HG03039 (cell line): ENCODE data around the gene PDLIM1.

ENCODE experiments used
- ATAC-seq: cut with Tn5 transposase; IDR thresholded peaks from one replicate; pipeline ENCODE4 v1.9.1; 2021; ENCODE audit warnings: mild to moderate bottlenecking, moderate library complexity; ENCODE audit not compliant: unreplicated experiment

The PDLIM1 gene

DNA sequence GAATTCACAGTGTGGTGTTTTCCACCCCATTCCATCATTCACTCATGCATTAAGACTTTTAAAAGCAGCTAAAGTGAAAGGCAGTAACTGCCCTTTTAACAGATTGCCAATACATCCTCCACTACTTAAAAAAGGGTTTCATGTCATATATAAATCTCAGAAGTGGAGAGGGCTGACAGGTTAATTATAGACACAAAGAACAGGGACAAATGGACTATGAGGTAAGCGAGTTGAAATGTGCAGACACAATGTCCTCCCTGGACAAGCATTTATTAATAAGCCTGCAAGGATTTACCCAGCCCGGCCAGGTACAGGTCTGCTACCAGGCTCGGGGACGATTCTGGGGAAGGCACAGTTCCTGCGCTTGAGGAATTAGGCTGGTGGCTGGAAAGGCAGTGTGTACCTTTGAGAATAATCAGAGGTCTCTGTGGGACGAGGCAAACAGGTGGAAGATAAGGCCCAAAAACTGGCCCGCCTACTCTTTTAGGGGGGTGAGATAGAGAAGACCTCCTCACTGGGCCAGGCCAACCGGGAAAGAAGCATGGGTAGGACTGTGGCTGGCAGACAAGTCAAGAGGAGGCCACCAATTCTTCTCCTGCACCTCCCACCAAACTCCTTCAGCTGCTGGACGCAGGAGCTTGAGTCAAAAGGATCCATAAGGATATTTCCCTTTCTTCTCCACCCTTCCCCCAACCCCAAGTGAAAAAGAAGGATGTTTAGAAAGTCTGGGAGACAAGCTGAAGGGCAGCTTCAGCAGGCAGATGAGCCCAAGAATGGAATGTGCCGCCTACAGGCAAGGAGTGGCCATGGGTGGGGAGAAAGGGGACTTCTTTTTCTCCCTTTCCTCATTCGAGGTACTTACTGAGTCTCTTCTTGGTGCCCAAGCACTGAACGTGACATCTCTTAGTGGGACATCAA, 1.5 kb downstream of the PDLIM1 start:
- no peak for ATAC-seq

DNA sequence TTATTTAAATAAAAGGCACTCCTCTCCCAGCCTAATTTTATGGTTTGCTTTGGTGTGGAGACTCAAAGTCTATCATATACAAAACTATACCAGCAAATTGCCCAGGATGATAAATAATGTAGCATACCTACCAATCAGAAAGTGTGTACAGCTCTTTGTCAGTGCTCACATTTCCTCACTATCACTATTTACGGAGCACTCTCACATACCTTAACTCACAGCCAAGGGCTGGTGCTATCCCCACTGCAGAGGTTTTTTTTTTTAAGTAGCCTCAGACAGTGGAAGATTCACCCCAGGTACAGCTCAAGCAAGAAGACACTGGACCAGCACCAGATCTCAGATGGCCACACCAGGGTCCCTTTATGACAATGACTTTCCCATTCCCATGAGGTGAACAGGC, 2.5 kb downstream of the PDLIM1 start:
- ATAC-seq: no peak

DNA sequence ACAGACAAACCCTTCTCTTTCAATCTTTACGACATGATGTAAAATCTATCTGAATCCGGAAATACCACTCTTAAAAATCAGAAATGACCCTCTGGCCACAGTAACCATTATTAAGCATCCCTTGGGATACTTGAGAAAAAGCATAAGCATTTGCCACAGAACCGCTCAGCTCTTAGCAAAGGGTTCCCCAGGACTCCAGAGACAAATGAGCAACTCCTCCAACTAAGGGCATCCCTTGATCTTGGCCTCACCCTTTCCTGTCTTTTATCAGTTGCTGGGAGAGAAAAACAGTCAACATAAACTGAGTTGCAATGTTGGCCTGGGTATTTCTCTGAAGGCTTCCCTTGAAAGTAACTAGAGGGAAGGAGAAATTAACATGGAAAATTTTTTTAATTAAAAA, 3.5 kb downstream of the PDLIM1 start:
- ATAC-seq: no peak

DNA sequence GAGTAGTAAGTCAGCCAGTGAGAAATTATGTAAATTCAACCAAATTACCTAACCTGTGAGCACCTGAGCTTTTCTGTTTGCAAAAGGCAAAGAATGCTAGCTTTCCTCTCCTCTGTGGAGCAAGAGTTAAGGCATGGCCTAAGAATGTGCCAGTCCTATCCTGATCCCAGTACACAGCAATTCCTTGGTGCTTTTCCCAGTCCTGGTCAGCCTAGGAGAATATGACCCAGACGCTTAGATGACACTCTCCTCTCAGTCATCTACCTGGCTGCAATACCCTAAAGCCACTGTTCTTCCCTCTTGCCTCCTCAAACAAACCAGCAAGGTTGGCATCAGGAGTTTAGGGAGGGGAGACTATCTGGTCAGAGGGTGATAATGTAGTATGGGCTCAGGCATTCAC, 4.1 kb downstream of the PDLIM1 start:
- no peak for ATAC-seq

DNA sequence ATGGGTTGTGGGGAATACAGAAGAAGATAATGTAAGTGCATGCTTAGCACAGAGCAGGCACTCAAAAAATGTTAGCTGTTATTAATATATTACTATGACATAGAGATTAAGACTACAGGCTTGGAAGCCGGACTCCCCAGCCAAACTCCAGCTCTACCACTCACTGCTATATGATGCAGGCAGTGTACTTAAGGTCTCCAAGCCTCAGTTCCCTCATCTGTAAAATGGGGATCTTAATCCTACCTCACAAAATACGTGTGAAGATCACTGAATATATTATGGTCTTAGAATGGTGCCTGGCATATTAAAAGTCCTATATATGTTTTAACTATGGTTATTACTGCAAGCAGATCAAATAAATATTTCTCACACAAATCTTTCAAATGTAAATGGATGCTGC, 5.2 kb downstream of the PDLIM1 start:
- ATAC-seq: no peak

DNA sequence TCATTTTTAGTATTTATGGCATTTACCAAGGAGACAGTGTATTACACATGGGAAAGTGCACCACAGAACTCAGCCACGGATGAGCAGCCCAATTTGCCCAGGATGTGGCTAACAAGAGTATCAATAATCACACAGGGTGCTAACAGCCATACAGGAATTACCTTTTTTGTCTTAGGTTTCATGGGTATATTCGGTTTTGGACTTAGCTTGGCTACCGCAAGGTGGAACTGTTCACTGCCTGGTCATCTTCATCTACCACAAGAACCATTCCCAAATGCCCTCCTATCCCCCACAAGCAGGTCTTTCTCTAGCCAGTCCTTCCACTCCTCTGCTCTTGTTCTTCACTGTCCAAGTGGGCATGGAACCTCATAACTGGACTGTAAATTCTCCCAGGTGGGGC, 6.0 kb downstream of the PDLIM1 start:
- no peak for ATAC-seq

DNA sequence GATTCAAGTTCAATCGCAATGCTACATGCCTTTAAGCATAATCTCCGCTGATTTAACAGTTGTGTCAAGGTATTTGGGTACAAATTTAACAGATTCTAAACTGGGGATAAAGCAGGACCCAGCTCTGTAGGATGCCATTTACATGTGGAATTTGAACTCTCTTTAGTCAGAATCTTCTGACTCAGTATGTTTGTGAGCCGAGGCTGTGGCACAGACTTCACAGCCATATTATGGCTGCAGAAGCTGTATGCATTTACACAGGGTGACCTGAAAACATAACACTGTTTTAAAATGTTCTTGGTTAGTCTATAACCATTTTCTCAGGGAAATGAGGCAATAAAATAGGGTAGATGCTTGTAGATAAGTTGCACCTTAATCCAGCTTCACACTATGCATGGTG, 8.7 kb downstream of the PDLIM1 start:
- no peak for ATAC-seq

DNA sequence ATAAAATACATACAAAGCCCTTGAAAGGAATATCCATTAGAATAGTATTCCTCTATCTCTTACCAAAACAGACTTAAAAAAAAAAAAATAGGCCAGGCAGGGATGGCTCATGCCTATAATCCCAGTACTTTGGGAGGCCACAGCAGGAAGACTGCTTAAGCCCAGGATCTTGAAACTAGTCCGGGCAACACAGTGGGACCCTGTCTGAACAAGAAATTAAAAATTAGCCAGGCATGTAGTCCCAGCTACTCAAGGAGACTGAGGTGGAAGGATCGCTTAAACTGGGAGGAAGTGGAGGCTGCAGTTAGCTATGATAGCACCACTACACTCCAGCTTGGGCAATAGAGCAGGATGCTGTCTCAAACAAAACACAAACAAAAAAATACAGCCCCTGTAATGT, 9.6 kb downstream of the PDLIM1 start:
- ATAC-seq: no peak

DNA sequence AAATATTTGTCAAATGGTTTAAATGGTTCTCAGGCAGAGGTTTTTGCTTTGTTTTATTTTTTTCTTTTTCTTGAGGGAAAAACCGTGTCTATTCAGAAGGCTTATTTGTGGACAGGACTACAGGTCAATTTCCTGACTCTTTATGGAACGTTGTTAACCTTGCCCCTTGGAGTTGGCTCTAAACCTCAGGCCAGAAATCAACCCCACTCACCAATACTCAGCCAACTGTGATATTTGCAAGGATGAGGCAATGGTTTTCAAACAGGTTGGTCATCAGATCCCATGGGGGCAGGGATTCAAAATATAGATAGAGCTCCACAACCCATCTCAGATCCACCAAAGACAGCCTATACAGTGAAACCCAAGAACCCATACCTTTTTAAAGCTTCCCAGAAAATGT, 10.2 kb downstream of the PDLIM1 start:
- no peak for ATAC-seq

DNA sequence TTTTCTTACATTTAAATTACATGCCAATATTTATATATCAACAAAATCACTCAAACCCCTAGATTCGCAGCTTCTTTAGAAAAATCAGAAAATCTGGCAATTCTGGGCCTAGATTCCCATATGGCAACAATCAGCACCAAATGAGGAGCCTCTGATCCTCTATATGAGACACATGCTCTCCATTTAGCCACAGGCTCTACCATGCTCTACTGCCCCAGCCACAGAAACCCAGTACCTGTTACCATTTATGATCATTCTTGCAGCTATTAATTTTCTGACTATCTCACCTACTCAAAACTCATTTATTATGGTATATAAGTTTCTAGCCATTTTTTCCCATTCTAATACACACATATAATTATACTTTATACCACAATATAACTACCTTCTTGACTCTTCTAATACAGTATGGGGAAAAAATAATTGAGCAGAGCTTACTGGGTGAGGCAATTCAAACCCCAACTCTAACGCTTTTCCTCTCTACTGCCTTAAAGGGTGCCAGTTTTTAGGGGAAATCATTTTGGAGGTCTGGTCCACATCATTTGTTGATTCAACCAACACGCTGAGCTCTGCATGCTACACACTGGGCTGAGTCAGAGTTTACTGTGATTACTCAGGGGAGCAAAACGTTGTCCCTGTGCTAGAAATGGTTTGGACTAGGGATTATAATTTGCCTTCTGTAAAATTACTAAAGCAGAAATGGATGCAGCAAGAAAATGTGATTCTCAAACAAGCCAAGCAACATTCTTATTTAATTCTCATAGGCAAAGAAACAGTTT, 11.6 kb downstream of the PDLIM1 start:
- no peak for ATAC-seq

DNA sequence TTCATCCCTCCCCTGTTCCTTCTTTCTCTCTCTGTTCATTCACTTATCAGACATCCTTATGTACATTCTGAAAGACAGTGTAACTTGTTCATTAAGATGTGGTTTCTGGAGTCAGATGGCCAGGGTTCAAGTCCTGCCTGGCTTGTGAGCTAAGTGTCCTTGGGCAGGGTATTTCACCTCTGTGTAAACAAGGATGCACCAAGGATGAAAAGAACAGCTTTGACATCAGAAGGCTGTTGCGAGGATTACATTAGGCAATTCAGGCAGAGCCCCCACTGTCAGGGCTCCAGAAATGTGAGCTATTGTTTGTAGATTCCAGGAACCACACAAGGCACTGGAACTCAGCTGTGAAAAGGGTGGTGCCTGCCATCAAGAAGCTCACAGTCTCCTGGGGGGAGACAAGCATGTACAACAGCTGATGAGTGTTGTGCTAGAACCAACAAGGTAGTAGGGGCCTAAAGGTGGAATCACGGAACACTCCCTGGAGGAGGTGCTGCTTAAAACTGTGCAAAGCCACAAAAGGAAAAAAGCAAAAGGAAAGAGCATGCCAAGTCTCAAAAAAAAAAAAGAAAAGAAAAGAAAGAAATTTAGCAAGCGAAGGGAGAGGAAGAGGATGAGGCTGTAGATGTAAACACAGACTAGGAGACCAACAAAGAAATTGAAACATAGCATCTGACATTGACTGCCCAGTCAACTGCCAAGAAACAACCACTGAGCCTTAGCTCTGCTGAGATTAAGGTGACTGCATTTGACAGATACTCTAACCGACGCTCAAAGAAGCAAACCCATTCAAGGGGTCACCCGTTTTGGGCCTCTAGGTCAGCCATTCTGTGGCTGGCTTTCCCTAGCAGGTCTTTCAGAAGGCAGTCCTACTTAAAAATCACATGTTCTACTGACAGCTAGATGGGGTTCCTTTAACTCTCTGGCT, 12.5 kb downstream of the PDLIM1 start:
- ATAC-seq: no peak

DNA sequence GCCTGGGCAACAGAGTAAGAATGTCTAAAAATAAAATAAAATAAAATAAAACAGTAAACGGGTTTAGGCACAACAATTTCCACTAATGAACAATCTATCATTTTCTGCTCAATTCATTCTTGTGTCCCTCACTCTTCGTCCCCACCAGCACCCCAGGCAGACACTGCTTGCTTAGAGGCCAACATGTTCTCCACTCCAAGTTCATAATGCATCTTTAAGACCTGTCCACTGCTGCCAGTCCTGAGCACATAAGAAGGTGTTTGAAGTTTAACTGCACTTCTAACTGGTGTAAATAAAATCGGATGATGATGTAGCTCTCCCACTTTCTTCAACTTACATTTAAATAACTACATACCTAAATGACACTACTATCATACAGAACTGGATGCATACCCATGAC, 13.2 kb downstream of the PDLIM1 start:
- ATAC-seq: no peak

DNA sequence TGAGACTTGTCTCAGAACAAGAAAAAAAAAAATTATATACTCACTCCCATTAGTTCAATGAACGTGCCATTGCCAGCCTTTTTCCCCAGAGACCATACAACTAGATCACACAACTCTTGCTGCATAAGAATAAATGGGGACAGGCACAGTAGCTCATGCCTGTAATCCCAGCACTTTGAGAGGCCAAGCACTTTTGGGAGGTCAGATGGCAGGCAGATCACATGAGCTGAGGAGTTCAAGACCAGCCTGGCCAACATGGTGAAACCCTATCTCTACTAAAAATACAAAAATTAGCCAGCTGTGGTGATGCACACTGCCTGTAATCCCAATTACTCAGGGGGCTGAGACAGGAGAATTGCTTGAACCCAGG, 13.6 kb downstream of the PDLIM1 start:
- no peak for ATAC-seq

DNA sequence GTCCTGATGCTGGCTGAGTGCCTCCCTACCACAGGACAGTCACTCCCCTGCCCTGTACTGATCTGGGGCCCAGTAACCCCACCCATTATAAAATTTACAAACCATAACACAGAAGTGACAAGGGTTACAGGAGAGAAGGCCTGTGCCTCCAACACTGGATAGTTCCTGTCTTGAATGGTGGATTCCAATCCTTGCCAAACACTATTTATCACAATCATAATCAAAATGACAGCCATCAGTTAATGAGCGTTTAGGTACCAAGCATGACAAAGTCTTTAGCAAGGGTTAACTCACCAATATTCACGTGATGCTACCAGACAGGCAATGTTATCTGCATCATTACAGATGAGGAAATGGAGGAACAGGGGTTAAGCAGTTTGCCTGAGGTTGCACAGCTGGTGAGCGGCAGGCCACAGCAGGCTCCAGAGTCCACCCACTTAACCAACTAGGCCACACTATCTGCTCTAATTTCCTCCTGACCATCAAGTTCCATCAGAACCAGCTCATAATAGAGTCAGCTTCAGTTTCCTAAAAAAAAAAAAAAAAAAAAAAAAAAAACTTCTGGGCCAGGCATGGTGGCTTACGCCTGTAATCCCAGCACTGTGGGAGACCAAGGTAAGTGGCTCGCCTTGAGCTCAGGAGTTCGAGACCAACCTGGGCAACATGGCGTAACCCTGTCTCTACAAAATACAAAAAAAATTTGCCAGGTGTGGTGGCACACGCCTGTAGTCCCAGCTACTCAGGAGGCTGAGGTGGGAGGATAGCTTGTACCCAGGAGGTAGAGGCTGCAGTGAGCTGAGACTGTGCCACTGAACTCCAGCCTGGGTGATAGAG, 14.2 kb downstream of the PDLIM1 start:
- no peak for ATAC-seq

DNA sequence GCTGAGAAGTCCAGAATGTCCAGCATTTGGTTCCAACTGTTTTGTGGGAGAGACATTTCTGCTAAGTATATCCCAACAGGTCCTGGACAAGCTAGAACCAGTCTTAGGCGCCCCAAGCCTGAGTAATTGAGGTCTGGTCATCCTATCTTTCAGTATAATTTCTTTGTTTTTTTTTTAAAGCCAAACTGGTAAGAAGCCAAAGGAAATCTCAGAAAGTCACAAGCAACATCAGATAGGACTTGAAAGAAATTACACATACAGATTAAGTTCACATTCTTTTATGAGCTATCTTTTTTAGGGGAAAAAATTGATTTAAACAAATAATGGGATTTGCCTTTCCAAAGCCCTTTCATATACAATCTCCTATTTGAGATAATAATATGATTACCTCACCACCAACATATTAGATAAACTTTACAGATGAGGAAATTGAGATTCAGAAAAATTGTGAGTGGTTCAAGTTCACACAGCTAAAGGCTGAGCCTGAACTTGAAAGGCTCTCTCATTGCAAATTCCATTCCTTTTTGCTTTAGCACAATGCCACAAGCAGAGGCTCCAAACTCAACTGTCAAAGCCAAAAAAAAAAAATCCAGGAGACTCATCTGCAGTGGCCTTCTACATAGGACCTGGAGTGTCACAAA, 15.0 kb downstream of the PDLIM1 start:
- ATAC-seq: no peak

DNA sequence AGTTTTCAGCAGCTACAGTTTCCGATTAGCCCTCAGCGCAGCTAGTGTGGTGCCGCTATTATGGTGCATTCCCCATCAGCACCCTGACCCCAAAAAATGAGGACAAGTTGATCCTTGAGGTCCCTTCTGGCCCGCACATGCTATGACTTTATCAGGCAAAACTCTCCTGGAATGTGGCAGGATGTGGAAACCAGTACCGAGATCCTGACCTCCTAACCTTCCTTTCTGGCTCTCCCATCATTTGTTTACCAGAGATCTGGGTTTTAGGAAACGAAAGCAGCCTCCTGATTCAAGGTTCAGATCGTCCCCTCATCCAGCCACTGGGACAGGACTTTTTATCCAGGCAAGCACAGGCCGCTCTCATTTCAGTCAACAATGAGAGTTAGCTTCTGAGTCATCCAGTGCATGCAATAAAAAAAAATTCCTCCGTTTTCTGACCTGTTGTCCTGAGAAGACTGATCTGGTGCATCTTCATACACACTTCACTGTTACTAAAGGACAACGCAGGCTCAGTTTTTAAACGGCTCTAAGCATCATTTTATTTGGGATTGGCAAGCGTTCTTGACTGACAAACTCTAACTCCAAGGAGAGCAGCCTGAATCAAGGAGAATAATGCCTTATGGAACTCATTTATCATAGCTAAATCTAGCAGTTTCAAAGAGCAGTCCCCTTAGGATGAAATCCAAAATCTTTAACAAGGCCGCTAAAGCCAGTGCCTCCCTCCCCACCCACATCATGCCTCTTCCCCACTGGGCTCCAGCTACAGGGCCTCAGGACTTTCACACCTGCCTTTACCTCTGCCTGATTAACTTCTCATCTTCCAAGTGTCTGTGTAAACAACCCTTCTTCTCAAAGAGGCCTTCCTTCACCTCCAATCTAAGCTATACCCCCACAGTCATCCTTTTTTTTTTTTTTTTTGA, 17.1 kb downstream of the PDLIM1 start:
- no peak for ATAC-seq

DNA sequence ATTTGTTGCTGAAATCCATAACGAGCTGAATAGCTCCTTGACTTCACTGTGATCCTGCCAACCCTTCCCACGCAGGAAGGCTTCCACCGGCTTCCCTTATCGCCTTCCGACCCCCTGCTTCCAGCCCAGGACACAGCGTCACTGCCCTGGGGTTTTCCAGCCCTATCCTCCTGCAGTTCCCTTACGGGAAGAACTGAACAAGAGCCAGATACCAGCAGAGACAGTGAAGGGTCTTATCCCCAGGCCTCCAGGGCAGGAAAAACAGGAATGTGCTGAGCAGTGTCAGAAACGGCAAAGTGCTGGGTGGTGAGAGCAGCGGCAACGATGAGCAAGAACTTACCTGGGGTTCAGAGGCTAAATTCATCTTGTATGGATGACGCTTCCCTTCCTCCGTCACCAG, 22.4 kb downstream of the PDLIM1 start:
- ATAC-seq: no peak

DNA sequence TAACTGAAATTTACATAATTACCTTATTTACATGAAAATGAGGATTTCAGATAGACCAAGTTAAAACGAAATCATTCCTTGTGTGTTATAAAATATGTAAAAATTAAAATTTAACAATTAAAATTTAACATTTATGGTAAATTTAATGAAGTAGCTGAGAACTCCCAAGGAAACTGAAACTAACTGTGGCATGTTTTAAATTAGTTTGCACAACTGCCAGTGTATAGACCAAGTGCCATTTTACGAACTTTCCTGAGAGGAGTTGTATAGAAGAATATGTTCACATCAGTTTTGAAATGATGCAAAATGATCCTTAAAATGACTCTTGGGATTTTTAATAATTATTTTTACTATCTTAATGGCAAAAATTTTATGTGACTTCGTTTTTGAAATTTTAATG, 23.6 kb downstream of the PDLIM1 start:
- ATAC-seq: no peak

DNA sequence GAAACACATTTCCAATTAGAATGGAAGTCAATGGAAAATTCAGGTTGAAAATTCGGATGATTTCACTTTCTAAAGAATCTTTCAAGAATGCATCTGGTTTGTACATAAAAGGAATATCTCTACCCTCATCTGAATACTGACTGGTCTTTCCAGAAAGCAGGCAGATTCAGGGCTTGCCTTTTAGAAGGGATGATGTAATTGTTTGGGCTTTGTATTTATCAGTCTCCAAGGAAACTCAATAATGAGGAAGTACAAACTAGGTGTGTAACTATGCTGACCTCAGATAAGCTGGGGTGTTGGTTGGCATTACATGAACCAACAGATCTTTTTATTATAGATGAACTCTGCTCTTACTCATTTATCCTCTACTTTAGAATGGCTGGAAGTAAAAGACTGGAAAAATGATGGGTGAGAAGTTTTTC, 24.1 kb downstream of the PDLIM1 start:
- peak; percentile 82 for ATAC-seq
